Activated CD4-positive, alpha-beta memory T cell treated with anti-CD3 and anti-CD28 coated beads, Interleukin-2, amount 10 ng/mL, durations not matched to agents 7 days and 5 days (primary cell): ENCODE results near the gene ARAP1. TPM values are rescaled to one million over a fixed set of nuclear protein-coding genes. Genes with fewer than 3 reads are reported as not detected.
A peak's percentile ranks its signal among the peaks of the same experiment; 100 is the strongest.

Experiments
- CTCF ChIA-PET: fragments of 350-600 bp; sonication (Branson Sonifier 250); formaldehyde crosslinking; loops from one replicate; lab custom pipeline; 2021; ENCODE audit warnings: antibody characterized with exemption, inconsistent platforms; lab: Charles Lee
- POLR2A ChIA-PET: fragments of 350-600 bp; sonication (Branson Sonifier 250); formaldehyde crosslinking; loops from one replicate; lab custom pipeline; 2021; ENCODE audit warnings: antibody characterized with exemption; lab: Charles Lee
- DNase-seq: peaks from one replicate; pipeline ENCODE4 v3.0.0-alpha.2; 2020
- H3K27ac Mint-ChIP-seq: one replicate; pipeline ENCODE4 v1.8.0; 2021; ENCODE audit warnings: mild to moderate bottlenecking, mixed read lengths
- H3K27me3 Mint-ChIP-seq: one replicate; pipeline ENCODE4 v1.8.0; 2021; ENCODE audit warnings: mixed read lengths
- H3K36me3 Mint-ChIP-seq: one replicate; pipeline ENCODE4 v1.8.0; 2021; ENCODE audit warnings: low read depth, mixed read lengths
- H3K4me1 Mint-ChIP-seq: one replicate; pipeline ENCODE4 v1.8.0; 2021; ENCODE audit warnings: mixed read lengths
- H3K4me3 Mint-ChIP-seq: one replicate; pipeline ENCODE4 v1.8.0; 2021; ENCODE audit warnings: mild to moderate bottlenecking, mixed read lengths
- H3K9me3 Mint-ChIP-seq: one replicate; pipeline ENCODE4 v1.8.0; 2021; ENCODE audit warnings: mixed read lengths
- total RNA-seq, 2 experiments: library from RNA; stranded (reverse); gene quantifications; one replicate each; pipeline ENCODE4 v1.2.3, GENCODE V29; 2021

ARAP1 gene
- total RNA-seq, 2 experiments from 2014 or later = 108 to 109 TPM

GRCh38 chr11:72742513-72743320 is 9.5 kb downstream of the ARAP1 start:
- peaks cover 54% of the 10 kb centered on the region for H3K4me1 Mint-ChIP-seq
- CTCF ChIA-PET = no interaction called here

GRCh38 chr11:72741849-72742512 is 10.2 kb downstream of the ARAP1 start:
- H3K36me3 Mint-ChIP-seq = peaks cover 6% of the 10 kb centered on the region
- H3K27me3 Mint-ChIP-seq = no peaks in the 10 kb centered on the region
- DNase-seq = no peak
- ChIA-PET POLR2A (no interaction called here), CTCF (interaction anchor here (0.7 kb wide), 1 partner anchor 14 kb away, joined by 3 read pairs; no protein-coding TSS in a partner anchor)
- peak overlapping the region; percentile 5 for H3K27ac Mint-ChIP-seq
- H3K4me1 Mint-ChIP-seq = peaks cover 61% of the 10 kb centered on the region
- no peak overlapping the region for H3K4me3 Mint-ChIP-seq
- no peaks in the 10 kb centered on the region for H3K9me3 Mint-ChIP-seq

More at GRCh38 chr11:72742513-72743320, 9.5 kb downstream of the ARAP1 start:
- POLR2A ChIA-PET = no interaction called here
- H3K27ac Mint-ChIP-seq = no peak overlapping the region
- DNase-seq = no peak
- H3K36me3 Mint-ChIP-seq = no peaks in the 10 kb centered on the region
- no peaks in the 10 kb centered on the region for H3K27me3 Mint-ChIP-seq
- no peak overlapping the region for H3K4me3 Mint-ChIP-seq
- no peaks in the 10 kb centered on the region for H3K9me3 Mint-ChIP-seq

- Mint-ChIP-seq H3K36me3 (peaks cover 6% of the 10 kb centered on the region), H3K4me3 (no peak overlapping the region), H3K9me3 (no peaks in the 10 kb centered on the region), H3K27ac (peak overlapping the region; percentile 55), H3K4me1 (peaks cover 67% of the 10 kb centered on the region), H3K27me3 (no peaks in the 10 kb centered on the region)
- ChIA-PET CTCF (interaction anchor here (0.6 to 0.7 kb wide), 2 partner anchors 14 kb away, joined by 3 to 7 read pairs; no protein-coding TSS in a partner anchor), POLR2A (interaction anchor here (0.6 to 1.2 kb wide), 3 partner anchors 8 to 74 kb away, joined by 3 to 4 read pairs (median 4); no protein-coding TSS in a partner anchor)
- DNase-seq = no peak
Measured at GRCh38 chr11:72741429-72741833, 10.8 kb downstream of the ARAP1 start.

- ChIA-PET CTCF (interaction anchor here (0.6 to 1.2 kb wide), 2 partner anchors 15 to 187 kb away, joined by 4 to 7 read pairs; no protein-coding TSS in a partner anchor), POLR2A (interaction anchor here (0.6 to 1.2 kb wide), 3 partner anchors 9 to 74 kb away, joined by 3 to 4 read pairs (median 4); no protein-coding TSS in a partner anchor)
- H3K36me3 Mint-ChIP-seq = peaks cover 6% of the 10 kb centered on the region
- no peaks in the 10 kb centered on the region for H3K27me3 Mint-ChIP-seq
- no peak overlapping the region for H3K4me3 Mint-ChIP-seq
- DNase-seq = no peak
- peaks cover 71% of the 10 kb centered on the region for H3K4me1 Mint-ChIP-seq
- no peaks in the 10 kb centered on the region for H3K9me3 Mint-ChIP-seq
- H3K27ac Mint-ChIP-seq = peak overlapping the region; percentile 55
Measured at GRCh38 chr11:72740562-72741428, 11.4 kb downstream of the ARAP1 start.

GRCh38 chr11:72740060-72740424 is 12.2 kb downstream of the ARAP1 start:
- no peaks in the 10 kb centered on the region for H3K27me3 Mint-ChIP-seq
- POLR2A ChIA-PET = no interaction called here
- DNase-seq = no peak
- H3K36me3 Mint-ChIP-seq = peaks cover 6% of the 10 kb centered on the region
- no peak overlapping the region for H3K4me3 Mint-ChIP-seq
- peak overlapping the region; percentile 47 for H3K27ac Mint-ChIP-seq
- H3K9me3 Mint-ChIP-seq = no peaks in the 10 kb centered on the region
- peaks cover 73% of the 10 kb centered on the region for H3K4me1 Mint-ChIP-seq
- CTCF ChIA-PET = interaction anchor here (1.2 kb wide), 1 partner anchor 186 kb away, joined by 4 read pairs; no protein-coding TSS in a partner anchor

- peak overlapping the region; percentile 41 for H3K4me3 Mint-ChIP-seq
- H3K27me3 Mint-ChIP-seq = no peaks in the 10 kb centered on the region
- peaks cover 73% of the 10 kb centered on the region for H3K4me1 Mint-ChIP-seq
- no peak for DNase-seq
- ChIA-PET CTCF (interaction anchor here (1.2 to 3.8 kb wide), 2 partner anchors 14 to 186 kb away, joined by 4 to 23 read pairs; no protein-coding TSS in a partner anchor), POLR2A (no interaction called here)
- peaks cover 6% of the 10 kb centered on the region for H3K36me3 Mint-ChIP-seq
- H3K9me3 Mint-ChIP-seq = no peaks in the 10 kb centered on the region
- H3K27ac Mint-ChIP-seq = peak overlapping the region; percentile 97
Measured at GRCh38 chr11:72739240-72740059, 12.8 kb downstream of the ARAP1 start.

GRCh38 chr11:72738199-72739141 is 13.7 kb downstream of the ARAP1 start:
- ChIA-PET CTCF (interaction anchor here (1.0 to 3.8 kb wide), 2 partner anchors 13 to 75 kb away, joined by 3 to 23 read pairs; no protein-coding TSS in a partner anchor), POLR2A (interaction anchor here (0.8 to 3.8 kb wide), 6 partner anchors 10 to 77 kb away, joined by 3 to 17 read pairs (median 3); no protein-coding TSS in a partner anchor)
- peaks cover 67% of the 10 kb centered on the region for H3K4me1 Mint-ChIP-seq
- DNase-seq = no peak
- peak overlapping the region; percentile 41 for H3K4me3 Mint-ChIP-seq
- H3K36me3 Mint-ChIP-seq = peaks cover 6% of the 10 kb centered on the region
- H3K9me3 Mint-ChIP-seq = no peaks in the 10 kb centered on the region
- peak overlapping the region; percentile 97 for H3K27ac Mint-ChIP-seq
- H3K27me3 Mint-ChIP-seq = no peaks in the 10 kb centered on the region

GRCh38 chr11:72737336-72737735 is 14.9 kb downstream of the ARAP1 start:
- peak overlapping the region; percentile 2 for H3K4me3 Mint-ChIP-seq
- peak overlapping the region; percentile 97 for H3K27ac Mint-ChIP-seq
- CTCF ChIA-PET = interaction anchor here (1.7 to 3.8 kb wide), 2 partner anchors 12 to 76 kb away, joined by 6 to 23 read pairs; partner anchors contain the start of gene ATG16L2

GRCh38 chr11:72736452-72737069 is 15.6 kb downstream of the ARAP1 start:
- ChIA-PET CTCF (interaction anchor here (0.8 to 3.8 kb wide), 5 partner anchors 9 to 77 kb away, joined by 3 to 23 read pairs (median 4); partner anchors contain the start of genes ATG16L2 and STARD10), POLR2A (interaction anchor here (1.0 to 3.8 kb wide), 6 partner anchors 8 to 104 kb away, joined by 3 to 17 read pairs (median 7); partner anchors contain the start of gene STARD10)
- Mint-ChIP-seq H3K4me1 (peaks cover 57% of the 10 kb centered on the region), H3K9me3 (peaks cover under 1% of the 10 kb centered on the region), H3K4me3 (peak overlapping the region; percentile 41), H3K27me3 (no peaks in the 10 kb centered on the region), H3K36me3 (peaks cover 14% of the 10 kb centered on the region), H3K27ac (peak overlapping the region; percentile 97)
- peak; percentile 81 for DNase-seq

More at GRCh38 chr11:72737336-72737735, 14.9 kb downstream of the ARAP1 start:
- Mint-ChIP-seq H3K9me3 (no peaks in the 10 kb centered on the region), H3K4me1 (peaks cover 63% of the 10 kb centered on the region), H3K27me3 (no peaks in the 10 kb centered on the region), H3K36me3 (peaks cover 12% of the 10 kb centered on the region)
- POLR2A ChIA-PET = interaction anchor here (1.0 to 3.8 kb wide), 6 partner anchors 15 to 103 kb away, joined by 3 to 17 read pairs (median 7); partner anchors contain the start of gene STARD10
- DNase-seq = no peak

- Mint-ChIP-seq H3K27me3 (no peaks in the 10 kb centered on the region), H3K4me3 (no peak overlapping the region), H3K27ac (peak overlapping the region; percentile 59), H3K9me3 (peaks cover 3% of the 10 kb centered on the region), H3K4me1 (peaks cover 47% of the 10 kb centered on the region), H3K36me3 (peaks cover 22% of the 10 kb centered on the region)
- CTCF ChIA-PET = interaction anchor here (1.3 to 3.8 kb wide), 4 partner anchors 10 to 78 kb away, joined by 3 to 23 read pairs (median 4); partner anchors contain the start of gene ATG16L2
- no peak for DNase-seq
- POLR2A ChIA-PET = interaction anchor here (1.1 to 3.8 kb wide), 3 partner anchors 9 to 80 kb away, joined by 3 to 17 read pairs (median 7); partner anchors contain the start of gene STARD10
Measured at GRCh38 chr11:72735495-72736027, 16.6 kb downstream of the ARAP1 start.
